T-helper 1 cell treated with Interleukin-12 subunit alpha and Interleukin-12 subunit beta and Interleukin-4 antibody, amounts not matched to agents 30 μg/mL and 1 μg/mL, for 36 hours (primary cell): Measurements from ENCODE around the gene RAB36.

Source experiments
- H3K27ac Mint-ChIP-seq: one replicate; pipeline ENCODE4 v1.8.0; 2021; ENCODE audit warnings: mild to moderate bottlenecking, mixed read lengths
- H3K27me3 Mint-ChIP-seq: one replicate; pipeline ENCODE4 v1.8.0; 2021; ENCODE audit warnings: low read depth, mixed read lengths
- H3K36me3 Mint-ChIP-seq: one replicate; pipeline ENCODE4 v1.8.0; 2021; ENCODE audit warnings: low read depth, mixed read lengths
- H3K4me1 Mint-ChIP-seq: one replicate; pipeline ENCODE4 v1.8.0; 2021; ENCODE audit warnings: low read depth, mixed read lengths
- H3K4me3 Mint-ChIP-seq: one replicate; pipeline ENCODE4 v1.8.0; 2021; ENCODE audit warnings: mild to moderate bottlenecking, moderate library complexity, mixed read lengths
- H3K9me3 Mint-ChIP-seq: one replicate; pipeline ENCODE4 v1.8.0; 2021; ENCODE audit warnings: mixed read lengths

Gene RAB36

GRCh38 chr22:23144932-23145877 is at the start of gene RAB36:
TSS of gene RAB36 (plus strand) at chr22:23145477. CDS start at chr22:23146617, 1,140 bp downstream.
- Mint-ChIP-seq H3K9me3 (no peaks in the 10 kb centered on the region), H3K4me3 (peak within 1 kb of the TSS; percentile 75), H3K27me3 (peaks cover 8% of the 10 kb centered on the region), H3K36me3 (no peaks in the 10 kb centered on the region), H3K27ac (peak within 1 kb of the TSS; percentile 73), H3K4me1 (peaks cover 30% of the 10 kb centered on the region)

- Mint-ChIP-seq H3K4me3 (no peak overlapping the region), H3K36me3 (no peaks in the 10 kb centered on the region), H3K9me3 (no peaks in the 10 kb centered on the region), H3K4me1 (no peaks in the 10 kb centered on the region), H3K27ac (no peak overlapping the region), H3K27me3 (no peaks in the 10 kb centered on the region)
Observed at GRCh38 chr22:23095733-23096342, 49.4 kb upstream of the RAB36 start.

GRCh38 chr22:23097412-23098229 is 47.7 kb upstream of the RAB36 start:
- Mint-ChIP-seq H3K4me1 (no peaks in the 10 kb centered on the region), H3K4me3 (no peak overlapping the region), H3K9me3 (no peaks in the 10 kb centered on the region), H3K36me3 (no peaks in the 10 kb centered on the region), H3K27me3 (no peaks in the 10 kb centered on the region), H3K27ac (no peak overlapping the region)

- Mint-ChIP-seq H3K36me3 (no peaks in the 10 kb centered on the region), H3K27me3 (no peaks in the 10 kb centered on the region), H3K4me1 (no peaks in the 10 kb centered on the region), H3K27ac (no peak overlapping the region), H3K4me3 (no peak overlapping the region), H3K9me3 (no peaks in the 10 kb centered on the region)
Observed at GRCh38 chr22:23098230-23098705, 47.0 kb upstream of the RAB36 start.

GRCh38 chr22:23098718-23099530 is 46.4 kb upstream of the RAB36 start:
- H3K4me3 Mint-ChIP-seq, result no peak overlapping the region
- H3K27me3 Mint-ChIP-seq, result no peaks in the 10 kb centered on the region
- H3K36me3 Mint-ChIP-seq, result no peaks in the 10 kb centered on the region
- no peaks in the 10 kb centered on the region for H3K4me1 Mint-ChIP-seq
- no peak overlapping the region for H3K27ac Mint-ChIP-seq
- H3K9me3 Mint-ChIP-seq, result no peaks in the 10 kb centered on the region

- Mint-ChIP-seq H3K27ac (no peak overlapping the region), H3K9me3 (no peaks in the 10 kb centered on the region), H3K27me3 (no peaks in the 10 kb centered on the region), H3K4me1 (no peaks in the 10 kb centered on the region), H3K36me3 (no peaks in the 10 kb centered on the region), H3K4me3 (no peak overlapping the region)
Observed at GRCh38 chr22:23099531-23099804, 45.8 kb upstream of the RAB36 start.

- Mint-ChIP-seq H3K27ac (no peak overlapping the region), H3K4me1 (no peaks in the 10 kb centered on the region), H3K36me3 (no peaks in the 10 kb centered on the region), H3K9me3 (no peaks in the 10 kb centered on the region), H3K4me3 (no peak overlapping the region), H3K27me3 (no peaks in the 10 kb centered on the region)
Observed at GRCh38 chr22:23100124-23100801, 45.0 kb upstream of the RAB36 start.

- Mint-ChIP-seq H3K4me1 (no peaks in the 10 kb centered on the region), H3K27me3 (no peaks in the 10 kb centered on the region), H3K27ac (no peak overlapping the region), H3K36me3 (no peaks in the 10 kb centered on the region), H3K4me3 (no peak overlapping the region), H3K9me3 (no peaks in the 10 kb centered on the region)
Observed at GRCh38 chr22:23101524-23101923, 43.8 kb upstream of the RAB36 start.

- no peaks in the 10 kb centered on the region for H3K9me3 Mint-ChIP-seq
- H3K27me3 Mint-ChIP-seq, result no peaks in the 10 kb centered on the region
- H3K36me3 Mint-ChIP-seq, result no peaks in the 10 kb centered on the region
- no peak overlapping the region for H3K4me3 Mint-ChIP-seq
- H3K27ac Mint-ChIP-seq, result no peak overlapping the region
- H3K4me1 Mint-ChIP-seq, result no peaks in the 10 kb centered on the region
Observed at GRCh38 chr22:23102002-23102655, 43.1 kb upstream of the RAB36 start.

GRCh38 chr22:23102776-23103175 is 42.5 kb upstream of the RAB36 start:
- Mint-ChIP-seq H3K36me3 (no peaks in the 10 kb centered on the region), H3K27ac (no peak overlapping the region), H3K9me3 (no peaks in the 10 kb centered on the region), H3K4me3 (no peak overlapping the region), H3K4me1 (no peaks in the 10 kb centered on the region), H3K27me3 (no peaks in the 10 kb centered on the region)

GRCh38 chr22:23103199-23103954 is 41.9 kb upstream of the RAB36 start:
- Mint-ChIP-seq H3K36me3 (no peaks in the 10 kb centered on the region), H3K9me3 (no peaks in the 10 kb centered on the region), H3K4me1 (no peaks in the 10 kb centered on the region), H3K4me3 (no peak overlapping the region), H3K27ac (no peak overlapping the region), H3K27me3 (no peaks in the 10 kb centered on the region)

GRCh38 chr22:23104187-23104971 is 40.9 kb upstream of the RAB36 start:
- Mint-ChIP-seq H3K36me3 (no peaks in the 10 kb centered on the region), H3K4me1 (no peaks in the 10 kb centered on the region), H3K9me3 (no peaks in the 10 kb centered on the region), H3K27me3 (no peaks in the 10 kb centered on the region), H3K27ac (no peak overlapping the region), H3K4me3 (no peak overlapping the region)
